NT2/D1 (cell line): ENCODE measurements around the gene APP.
"Not testable (repeated sequence)": the region's sequence is repeated elsewhere in the genome, so short reads cannot be mapped to it uniquely, and the experiment has no call there.

ENCODE experiments used
- DNase-seq: peaks from one replicate; pipeline ENCODE4 v3.0.0-alpha.2; 2011; ENCODE audit warnings: low read depth, low spot score
- H3K27me3 ChIP-seq: 2 replicates; pipeline ENCODE4 v1.6.0; 2011; ENCODE audit warnings: mild to moderate bottlenecking; ENCODE audit not compliant: insufficient read length, insufficient read depth
- H3K36me3 ChIP-seq: 2 replicates; pipeline ENCODE4 v1.6.1; 2011; ENCODE audit warnings: mild to moderate bottlenecking, low read length, mixed read lengths; ENCODE audit not compliant: insufficient read depth, insufficient read length
- H3K4me1 ChIP-seq: 2 replicates; pipeline ENCODE4 v1.5.1; 2011; ENCODE audit not compliant: insufficient read depth, insufficient read length
- H3K4me3 ChIP-seq: 2 replicates; pipeline ENCODE4 v1.5.1; 2011; ENCODE audit warnings: low read depth; ENCODE audit not compliant: insufficient read length
- H3K9ac ChIP-seq: 2 replicates; pipeline ENCODE4 v1.6.0; 2011; ENCODE audit warnings: low read depth; ENCODE audit not compliant: insufficient read length
- H3K9me3 ChIP-seq: 2 replicates; pipeline ENCODE4 v1.5.1; 2011; ENCODE audit warnings: mild to moderate bottlenecking, low read length; ENCODE audit not compliant: insufficient read depth
- SUZ12 ChIP-seq: IDR thresholded peaks from 2 replicates; pipeline ENCODE4 v1.6.1; 2011; ENCODE audit not compliant: insufficient read length, insufficient read depth; ENCODE audit errors: extremely low read depth
- YY1 ChIP-seq: IDR thresholded peaks from 2 replicates; pipeline ENCODE4 v1.6.1; 2011; ENCODE audit not compliant: insufficient read length, insufficient read depth
- ZNF274 ChIP-seq: IDR thresholded peaks from 2 replicates; pipeline ENCODE4 v1.6.1; 2011; ENCODE audit warnings: mild to moderate bottlenecking, low read depth, low read length

Gene APP

DNA sequence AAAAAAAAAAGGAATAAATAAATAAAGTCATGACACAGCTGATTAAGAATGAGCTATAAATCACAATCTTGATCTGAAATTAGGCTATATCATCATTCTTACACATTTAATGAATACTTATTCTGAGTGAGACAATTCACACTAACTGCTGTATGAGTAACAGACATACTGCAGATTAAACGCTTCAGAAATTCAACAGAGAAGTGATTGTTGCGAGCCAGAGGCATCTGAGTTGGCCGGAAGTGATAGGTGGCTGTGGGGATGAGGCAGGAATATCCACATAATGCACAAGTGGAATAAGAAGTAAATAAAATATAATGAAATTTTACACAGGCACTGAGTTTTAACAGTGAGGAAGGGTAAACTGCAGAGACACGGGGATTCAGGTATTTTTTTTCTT is 142.4 kb downstream of the APP start:
- H3K9me3 ChIP-seq: no peaks in the 10 kb centered on the region
- no peak overlapping the region for H3K9ac ChIP-seq
- no peak for DNase-seq
- no peaks in the 10 kb centered on the region for H3K4me1 ChIP-seq
- H3K4me3 ChIP-seq: no peak overlapping the region
- TF ChIP-seq YY1 (no peak), ZNF274 (no peak), SUZ12 (no peak)
- H3K27me3 ChIP-seq: no peaks in the 10 kb centered on the region
- H3K36me3 ChIP-seq: peaks cover 38% of the 10 kb centered on the region

GRCh38 chr21:26027696-26028095 is 142.9 kb downstream of the APP start:
- DNase-seq: no peak
- Histone ChIP-seq H3K4me3 (no peak overlapping the region), H3K9ac (no peak overlapping the region), H3K4me1 (no peaks in the 10 kb centered on the region), H3K9me3 (no peaks in the 10 kb centered on the region), H3K36me3 (peaks cover 36% of the 10 kb centered on the region), H3K27me3 (no peaks in the 10 kb centered on the region)
- TF ChIP-seq SUZ12: no peak
- TF ChIP-seq ZNF274: no peak
- no peak for TF ChIP-seq YY1

- Histone ChIP-seq H3K27me3 (no peaks in the 10 kb centered on the region), H3K9ac (no peak overlapping the region), H3K9me3 (no peaks in the 10 kb centered on the region), H3K36me3 (peaks cover 37% of the 10 kb centered on the region), H3K4me1 (no peaks in the 10 kb centered on the region), H3K4me3 (no peak overlapping the region)
- DNase-seq: no peak
- no peak for TF ChIP-seq ZNF274
- no peak for TF ChIP-seq YY1
- TF ChIP-seq SUZ12: no peak
These were observed 144.7 kb downstream of the APP start for GRCh38 chr21:26025536-26026512.

DNA sequence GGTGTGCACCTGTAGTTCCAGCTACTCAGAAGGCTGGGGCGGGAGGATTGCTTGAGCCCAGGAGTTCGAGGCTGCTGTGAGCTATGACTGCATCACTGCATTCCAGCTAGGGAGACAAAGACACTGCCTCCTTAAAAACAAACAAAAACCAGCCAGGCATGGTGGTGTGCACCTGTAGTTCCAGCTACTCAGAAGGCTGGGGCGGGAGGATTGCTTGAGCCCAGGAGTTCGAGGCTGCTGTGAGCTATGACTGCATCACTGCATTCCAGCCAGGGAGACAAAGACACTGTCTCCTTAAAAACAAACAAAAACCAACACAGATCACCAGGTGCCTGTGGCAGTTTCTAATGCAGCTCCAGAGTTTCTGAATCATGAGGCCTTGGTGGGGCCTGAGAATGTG is 147.2 kb downstream of the APP start:
- H3K4me1 ChIP-seq, H3K9me3 ChIP-seq, H3K4me3 ChIP-seq, H3K27me3 ChIP-seq, H3K9ac ChIP-seq: not testable (repeated sequence)
- H3K36me3 ChIP-seq: peaks cover 36% of the 10 kb centered on the region
- DNase-seq: peak; percentile 16

DNA sequence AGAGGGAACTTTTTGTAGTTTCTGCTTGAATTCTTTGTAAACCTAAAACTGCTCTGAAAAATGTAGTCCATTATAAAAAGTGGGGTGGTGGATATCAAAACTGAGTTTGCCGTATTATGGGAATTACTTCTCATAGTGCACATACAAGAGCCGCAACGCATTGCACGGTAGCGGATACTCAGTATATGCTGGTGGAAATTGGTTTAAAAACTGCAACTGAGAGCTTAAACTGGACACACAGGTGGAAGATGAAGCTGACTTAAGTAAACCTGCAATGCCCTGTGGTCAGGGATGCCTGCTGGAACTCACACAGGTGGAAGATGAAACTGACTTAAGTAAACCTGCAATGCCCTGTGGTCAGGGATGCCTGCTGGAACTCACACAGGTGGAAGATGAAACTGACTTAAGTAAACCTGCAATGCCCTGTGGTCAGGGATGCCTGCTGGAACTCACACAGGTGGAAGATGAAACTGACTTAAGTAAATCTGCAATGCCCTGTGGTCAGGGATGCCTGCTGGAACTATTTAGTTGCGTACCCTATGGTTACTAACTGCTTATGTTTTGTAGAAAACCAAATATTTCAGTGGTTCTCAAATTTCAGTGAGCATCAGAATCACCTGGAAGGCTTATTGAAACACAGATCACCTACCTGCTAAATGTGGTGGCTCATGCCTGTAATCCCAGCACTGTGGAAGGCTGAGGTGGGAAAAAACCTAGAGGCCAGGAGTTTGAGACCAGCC is 147.8 kb downstream of the APP start:
- H3K36me3 ChIP-seq: peaks cover 36% of the 10 kb centered on the region
- not testable (repeated sequence) for DNase-seq, H3K4me1 ChIP-seq, H3K4me3 ChIP-seq, H3K27me3 ChIP-seq, H3K9me3 ChIP-seq, H3K9ac ChIP-seq

- Histone ChIP-seq H3K4me1 (no peaks in the 10 kb centered on the region), H3K9ac (no peak overlapping the region), H3K9me3 (no peaks in the 10 kb centered on the region), H3K36me3 (peaks cover 36% of the 10 kb centered on the region), H3K27me3 (no peaks in the 10 kb centered on the region), H3K4me3 (no peak overlapping the region)
- no peak for DNase-seq
- TF ChIP-seq SUZ12: no peak
- TF ChIP-seq YY1: no peak
- TF ChIP-seq ZNF274: no peak
These were observed 150.1 kb downstream of the APP start for GRCh38 chr21:26020510-26020909.

GRCh38 chr21:26020081-26020480 is 150.5 kb downstream of the APP start:
- no peak for TF ChIP-seq YY1
- no peak for TF ChIP-seq SUZ12
- no peak for TF ChIP-seq ZNF274
- peaks cover 36% of the 10 kb centered on the region for H3K36me3 ChIP-seq

More at GRCh38 chr21:26020081-26020480, 150.5 kb downstream of the APP start:
- no peaks in the 10 kb centered on the region for H3K4me1 ChIP-seq
- H3K4me3 ChIP-seq: no peak overlapping the region
- DNase-seq: no peak
- no peak overlapping the region for H3K9ac ChIP-seq
- H3K9me3 ChIP-seq: no peaks in the 10 kb centered on the region
- no peaks in the 10 kb centered on the region for H3K27me3 ChIP-seq
